Germinal center (tissue), 1 donor: ENCODE measurements around the gene MS4A4A.
A peak's percentile ranks its signal among the peaks of the same experiment; 100 is the strongest.

Experiments
- DNase-seq: peaks from one replicate; pipeline ENCODE4 v3.0.0; 2012; ENCODE audit warnings: mixed read lengths, low spot score

The MS4A4A gene

GRCh38 chr11:60303661-60304060, 23.2 kb downstream of the MS4A4A start:
- no peak for DNase-seq

GRCh38 chr11:60305906-60306619, 25.6 kb downstream of the MS4A4A start:
- DNase-seq: no peak

- no peak for DNase-seq
Observed at GRCh38 chr11:60307507-60308195, 27.2 kb downstream of the MS4A4A start.

- peak; percentile 61 for DNase-seq
Observed at GRCh38 chr11:60310407-60310998, 30.0 kb downstream of the MS4A4A start.

GRCh38 chr11:60314635-60315321, 34.3 kb downstream of the MS4A4A start:
- DNase-seq: no peak

- DNase-seq: no peak
Observed at GRCh38 chr11:60315871-60316270, 35.4 kb downstream of the MS4A4A start.

GRCh38 chr11:60316317-60316716, 35.9 kb downstream of the MS4A4A start:
- DNase-seq: no peak

- DNase-seq: no peak
Observed at GRCh38 chr11:60318726-60319125, 38.3 kb downstream of the MS4A4A start.

- no peak for DNase-seq
Observed at GRCh38 chr11:60321051-60321450, 40.6 kb downstream of the MS4A4A start.

- DNase-seq: no peak
Observed at GRCh38 chr11:60326955-60327354, 46.5 kb downstream of the MS4A4A start, which contains the start of gene MS4A6E. Gene MS4A6E, plus strand, starts transcription at chr11:60327255. Its CDS starts 7,641 bp downstream, at chr11:60334896.

GRCh38 chr11:60328460-60328859, 48.0 kb downstream of the MS4A4A start:
- DNase-seq: no peak

GRCh38 chr11:60332846-60333245, 52.4 kb downstream of the MS4A4A start:
- no peak for DNase-seq

GRCh38 chr11:60334005-60334620, 53.6 kb downstream of the MS4A4A start:
- peak; percentile 76 for DNase-seq

- no peak for DNase-seq
Observed at GRCh38 chr11:60336767-60337391, 56.4 kb downstream of the MS4A4A start.

GRCh38 chr11:60338053-60338452, 57.6 kb downstream of the MS4A4A start:
- no peak for DNase-seq

- DNase-seq: no peak
Observed at GRCh38 chr11:60339356-60339755, 58.9 kb downstream of the MS4A4A start.

GRCh38 chr11:60343094-60343704, 62.7 kb downstream of the MS4A4A start:
- DNase-seq: peak; percentile 54

- DNase-seq: no peak
Observed at GRCh38 chr11:60344146-60344545, 63.7 kb downstream of the MS4A4A start.

GRCh38 chr11:60345489-60345888, 65.0 kb downstream of the MS4A4A start:
- DNase-seq: no peak

- DNase-seq: no peak
Observed at GRCh38 chr11:60347084-60347797, 66.8 kb downstream of the MS4A4A start.

GRCh38 chr11:60348116-60348515, 67.7 kb downstream of the MS4A4A start:
- no peak for DNase-seq
